ENCODE results near the gene TUBB3. TPM values are rescaled to one million over a fixed set of nuclear protein-coding genes. Genes with fewer than 3 reads are reported as not detected.

The TUBB3 gene
- total RNA-seq, 1 experiment from 2014 or later: 164 TPM

DNA sequence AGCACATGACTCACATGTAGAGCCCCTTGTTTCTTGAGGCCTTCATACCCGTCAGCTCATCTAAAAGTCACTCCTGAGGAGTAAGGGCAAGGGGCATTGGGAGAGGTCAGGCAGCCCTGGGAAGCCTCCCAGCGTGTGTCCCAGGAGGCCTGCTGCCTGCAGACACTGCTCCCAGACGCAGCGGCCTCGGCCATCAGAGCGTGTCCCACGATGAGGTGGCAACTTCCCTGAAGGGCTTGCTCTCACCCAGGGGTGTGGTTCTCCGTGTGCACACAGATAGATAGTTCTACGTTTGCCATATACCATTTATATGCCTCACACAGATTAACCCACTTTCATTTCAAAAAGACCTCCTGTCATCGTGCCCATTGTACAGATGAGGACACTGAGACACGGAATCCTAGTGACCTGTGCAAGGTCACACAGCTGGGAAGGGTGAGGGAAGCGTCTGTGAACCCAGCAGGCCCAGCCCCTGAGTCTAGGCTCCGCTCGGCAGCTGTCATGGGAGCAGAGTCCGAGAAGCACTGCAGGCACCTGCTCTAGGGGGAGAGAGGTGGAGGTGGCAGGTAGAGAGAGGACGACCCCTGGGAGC lies 8.3 kb downstream of the TUBB3 start:
- Histone ChIP-seq H2BK12ac (ENCODE audit: insufficient read length, low read depth, low read length) (no peak overlapping the region), H4K8ac (replicated peaks; ENCODE audit: insufficient read length, low read depth, low read length) (no peak overlapping the region), H3K9me3 (ENCODE audit: control insufficient read depth, low read depth, low read length) (no peaks in the 10 kb centered on the region), H2BK15ac (ENCODE audit: low read depth, low read length) (no peak overlapping the region), H3K79me1 (ENCODE audit: insufficient read depth, low read depth, low read length, poor library complexity, severe bottlenecking) (peaks cover 3% of the 10 kb centered on the region), H3K4me2 (ENCODE audit: insufficient read depth, insufficient read length, low read length) (no peak overlapping the region), H3K27ac (ENCODE audit: insufficient read length, low read depth, low read length) (no peak overlapping the region), H2BK5ac (ENCODE audit: insufficient read length, low read length) (no peak overlapping the region), H2BK20ac (ENCODE audit: low read depth, low read length, poor library complexity, severe bottlenecking) (no peak overlapping the region), H4K91ac (ENCODE audit: insufficient read length, low read depth, low read length) (no peak overlapping the region), H3K23ac (ENCODE audit: insufficient read length, low read depth, low read length) (no peak overlapping the region), H3K79me2 (ENCODE audit: insufficient read depth, low read length) (0 out of 2 replicates have a peak, but pooled peaks cover 2% of the 10 kb centered on the region), H4K5ac (ENCODE audit: insufficient read length, low read depth, low read length) (no peak overlapping the region), H3K23me2 (ENCODE audit: insufficient read length, low read depth, low read length, poor library complexity, severe bottlenecking) (no peaks in the 10 kb centered on the region), H3K14ac (ENCODE audit: insufficient read depth, low read length) (no peak overlapping the region), H3K9ac (ENCODE audit: extremely low read depth, insufficient read length, low read length) (no peak overlapping the region), H3K4ac (ENCODE audit: low read depth, low read length) (no peak overlapping the region), H3K56ac (ENCODE audit: insufficient read length, low read depth, low read length) (no peak overlapping the region), H3K4me1 (ENCODE audit: insufficient read depth, low read length) (no peaks in the 10 kb centered on the region), H4K20me1 (ENCODE audit: control insufficient read depth, insufficient read depth, insufficient read length) (no peaks in the 10 kb centered on the region), H2AFZ (ENCODE audit: low read length) (no peak overlapping the region), H3K18ac (ENCODE audit: insufficient read length, low read depth, low read length) (no peak overlapping the region), H3T11ph (ENCODE audit: low read length) (no peak overlapping the region), H3K27me3 (ENCODE audit: insufficient read depth, low read length) (no peaks in the 10 kb centered on the region), H2AK5ac (ENCODE audit: insufficient read length, low read length) (no peak overlapping the region), H2BK120ac (ENCODE audit: low read depth, low read length, poor library complexity, severe bottlenecking) (no peak overlapping the region)
- Mint-ChIP-seq H3K27ac (peak overlapping the region in 1 of 3 experiments; percentile 79; a peak in 1 of 7 replicates), H3K27me3 (ENCODE audit: low read depth) (no peaks in the 10 kb centered on the region), H3K4me3 (no peak overlapping the region; a peak in 1 of 5 replicates), H3K9me3 (no peaks in the 10 kb centered on the region; a peak in 1 of 5 replicates), H3K4me1 (no peaks in the 10 kb centered on the region), H3K36me3 (ENCODE audit: insufficient read depth in 1 of 3, low read depth in 3 of 3) (peaks cover 43 to 64% (median 62%) of the 10 kb centered on the region in 3 experiments)
- no peak for DNase-seq
- TF ChIP-seq, protein P1, sequence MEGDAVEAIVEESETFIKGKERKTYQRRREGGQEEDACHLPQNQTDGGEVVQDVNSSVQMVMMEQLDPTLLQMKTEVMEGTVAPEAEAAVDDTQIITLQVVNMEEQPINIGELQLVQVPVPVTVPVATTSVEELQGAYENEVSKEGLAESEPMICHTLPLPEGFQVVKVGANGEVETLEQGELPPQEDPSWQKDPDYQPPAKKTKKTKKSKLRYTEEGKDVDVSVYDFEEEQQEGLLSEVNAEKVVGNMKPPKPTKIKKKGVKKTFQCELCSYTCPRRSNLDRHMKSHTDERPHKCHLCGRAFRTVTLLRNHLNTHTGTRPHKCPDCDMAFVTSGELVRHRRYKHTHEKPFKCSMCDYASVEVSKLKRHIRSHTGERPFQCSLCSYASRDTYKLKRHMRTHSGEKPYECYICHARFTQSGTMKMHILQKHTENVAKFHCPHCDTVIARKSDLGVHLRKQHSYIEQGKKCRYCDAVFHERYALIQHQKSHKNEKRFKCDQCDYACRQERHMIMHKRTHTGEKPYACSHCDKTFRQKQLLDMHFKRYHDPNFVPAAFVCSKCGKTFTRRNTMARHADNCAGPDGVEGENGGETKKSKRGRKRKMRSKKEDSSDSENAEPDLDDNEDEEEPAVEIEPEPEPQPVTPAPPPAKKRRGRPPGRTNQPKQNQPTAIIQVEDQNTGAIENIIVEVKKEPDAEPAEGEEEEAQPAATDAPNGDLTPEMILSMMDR (conservative IDR thresholded peaks at IDR 0.05): no peak
- WGBS (ENCODE audit: extremely low coverage, insufficient read length, low lambda C conversion rate): no CpG with 5 or more reads among the region's 16 CpGs
